AG10803 (cell line): ENCODE measurements around the gene CATSPERZ.

Experiments
- DNase-seq: peaks from one replicate; pipeline ENCODE4 v3.0.0; 2010; ENCODE audit warnings: low read depth
- H3K4me3 ChIP-seq: 2 replicates; pipeline ENCODE4 v1.5.1; 2011; ENCODE audit warnings: mild to moderate bottlenecking, low read length, control low read depth
- TF ChIP-seq, protein P1 (sequence below): conservative IDR thresholded peaks from 2 replicates; pipeline ENCODE4 v1.5.1; 2011; ENCODE audit warnings: mild to moderate bottlenecking, low read length, control low read depth, inconsistent platforms

The CATSPERZ gene

DNA sequence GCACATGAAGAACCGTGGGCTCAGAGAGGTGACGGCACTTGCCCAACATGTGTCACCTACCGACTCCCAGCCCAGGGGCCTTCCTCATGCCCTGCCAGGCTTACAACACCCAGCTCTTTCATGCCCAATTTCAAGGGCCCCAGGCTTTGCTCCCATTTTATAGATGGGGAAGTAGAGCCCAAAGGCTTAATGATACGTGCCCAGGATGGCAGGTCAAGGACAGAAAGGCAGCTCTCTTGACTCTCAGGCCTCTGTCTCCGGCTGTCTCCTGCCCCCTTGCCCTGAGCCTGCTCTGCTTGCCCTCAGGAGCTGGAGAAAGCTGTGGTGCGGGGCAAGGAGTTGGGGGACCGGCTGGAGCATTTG is 48.8 kb downstream of the CATSPERZ start:
- H3K4me3 ChIP-seq, result no peak overlapping the region
- TF ChIP-seq, protein P1, sequence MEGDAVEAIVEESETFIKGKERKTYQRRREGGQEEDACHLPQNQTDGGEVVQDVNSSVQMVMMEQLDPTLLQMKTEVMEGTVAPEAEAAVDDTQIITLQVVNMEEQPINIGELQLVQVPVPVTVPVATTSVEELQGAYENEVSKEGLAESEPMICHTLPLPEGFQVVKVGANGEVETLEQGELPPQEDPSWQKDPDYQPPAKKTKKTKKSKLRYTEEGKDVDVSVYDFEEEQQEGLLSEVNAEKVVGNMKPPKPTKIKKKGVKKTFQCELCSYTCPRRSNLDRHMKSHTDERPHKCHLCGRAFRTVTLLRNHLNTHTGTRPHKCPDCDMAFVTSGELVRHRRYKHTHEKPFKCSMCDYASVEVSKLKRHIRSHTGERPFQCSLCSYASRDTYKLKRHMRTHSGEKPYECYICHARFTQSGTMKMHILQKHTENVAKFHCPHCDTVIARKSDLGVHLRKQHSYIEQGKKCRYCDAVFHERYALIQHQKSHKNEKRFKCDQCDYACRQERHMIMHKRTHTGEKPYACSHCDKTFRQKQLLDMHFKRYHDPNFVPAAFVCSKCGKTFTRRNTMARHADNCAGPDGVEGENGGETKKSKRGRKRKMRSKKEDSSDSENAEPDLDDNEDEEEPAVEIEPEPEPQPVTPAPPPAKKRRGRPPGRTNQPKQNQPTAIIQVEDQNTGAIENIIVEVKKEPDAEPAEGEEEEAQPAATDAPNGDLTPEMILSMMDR, result no peak
- no peak for DNase-seq

DNA sequence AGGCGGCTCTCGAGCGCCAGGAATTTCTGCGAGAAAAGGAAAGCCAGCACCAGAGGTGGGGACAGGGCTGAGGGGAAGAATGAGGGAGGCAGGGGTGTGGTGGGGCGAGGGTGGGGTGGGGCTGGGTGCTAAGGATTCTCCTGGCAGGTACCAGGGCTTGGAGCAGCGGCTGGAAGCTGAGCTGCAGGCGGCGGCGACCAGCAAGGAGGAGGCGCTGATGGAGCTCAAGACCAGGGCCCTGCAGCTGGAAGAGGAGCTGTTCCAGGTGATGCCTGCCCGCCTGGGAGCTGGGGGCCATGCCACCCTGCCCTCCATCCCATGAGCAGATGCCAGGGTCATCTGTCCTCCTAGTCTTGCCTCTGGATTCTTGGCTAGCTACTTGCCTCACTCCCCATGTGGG is 49.2 kb downstream of the CATSPERZ start:
- H3K4me3 ChIP-seq, result no peak overlapping the region
- no peak for DNase-seq
- TF ChIP-seq, protein P1, result no peak

DNA sequence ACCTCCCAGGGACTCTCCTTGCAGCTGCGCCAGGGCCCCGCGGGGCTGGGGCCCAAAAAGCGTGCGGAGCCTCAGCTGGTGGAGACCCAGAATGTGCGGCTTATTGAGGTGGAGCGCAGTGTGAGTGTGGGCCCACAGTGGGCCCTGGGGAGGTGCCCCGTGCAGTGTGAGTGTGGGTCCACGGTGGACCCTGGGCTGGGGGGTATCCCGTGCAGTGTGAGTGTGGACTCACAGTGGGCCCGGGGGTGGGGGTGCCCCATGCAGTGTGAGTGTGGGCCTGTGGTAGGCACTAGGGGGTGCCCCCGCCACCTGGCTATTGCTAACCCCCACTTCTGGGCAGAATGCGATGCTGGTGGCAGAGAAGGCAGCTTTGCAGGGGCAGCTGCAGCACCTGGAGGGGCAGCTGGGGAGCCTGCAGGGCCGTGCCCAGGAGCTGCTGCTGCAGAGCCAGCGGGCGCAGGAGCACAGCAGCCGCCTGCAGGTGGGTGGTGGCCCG is 51.0 kb downstream of the CATSPERZ start:
- H3K4me3 ChIP-seq, result no peak overlapping the region
- DNase-seq, result no peak
- TF ChIP-seq, protein P1, result no peak

DNA sequence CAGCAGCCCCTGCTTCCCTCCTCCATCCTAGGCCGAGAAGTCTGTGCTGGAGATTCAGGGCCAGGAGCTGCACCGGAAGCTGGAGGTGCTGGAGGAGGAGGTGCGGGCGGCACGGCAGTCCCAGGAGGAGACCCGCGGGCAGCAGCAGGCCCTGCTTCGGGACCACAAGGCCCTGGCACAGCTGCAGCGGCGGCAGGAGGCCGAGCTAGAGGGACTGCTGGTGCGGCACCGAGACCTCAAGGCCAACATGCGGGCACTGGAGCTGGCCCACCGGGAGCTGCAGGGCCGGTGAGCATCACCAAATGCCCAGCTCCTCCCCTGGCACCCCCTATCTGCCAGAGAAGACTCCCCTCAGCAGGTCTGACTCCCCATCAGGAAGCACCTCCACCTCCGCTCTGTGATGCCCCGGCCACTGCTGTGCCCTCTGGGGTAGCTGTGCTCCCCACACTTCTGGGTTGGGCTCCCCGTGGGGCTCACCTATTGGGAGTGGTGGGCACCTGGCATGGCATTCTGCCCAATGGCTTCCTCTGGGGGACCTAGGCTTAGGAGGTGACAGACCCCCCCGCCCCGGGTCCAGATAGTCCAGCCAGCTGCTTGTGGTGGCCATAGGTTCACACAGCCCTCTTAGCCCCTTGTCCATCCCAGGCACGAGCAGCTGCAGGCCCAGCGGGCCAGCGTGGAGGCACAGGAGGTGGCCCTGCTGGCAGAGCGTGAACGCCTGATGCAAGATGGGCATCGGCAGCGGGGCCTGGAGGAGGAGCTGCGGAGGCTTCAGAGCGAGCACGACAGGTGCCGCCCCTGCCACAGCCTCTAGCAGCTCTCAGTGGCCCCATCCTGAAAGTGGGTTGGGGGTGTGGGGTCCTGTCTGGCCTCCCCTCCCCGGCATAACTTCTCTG is 52.2 kb downstream of the CATSPERZ start:
- no peak overlapping the region for H3K4me3 ChIP-seq
- no peak for DNase-seq
- TF ChIP-seq, protein P1, result no peak

DNA sequence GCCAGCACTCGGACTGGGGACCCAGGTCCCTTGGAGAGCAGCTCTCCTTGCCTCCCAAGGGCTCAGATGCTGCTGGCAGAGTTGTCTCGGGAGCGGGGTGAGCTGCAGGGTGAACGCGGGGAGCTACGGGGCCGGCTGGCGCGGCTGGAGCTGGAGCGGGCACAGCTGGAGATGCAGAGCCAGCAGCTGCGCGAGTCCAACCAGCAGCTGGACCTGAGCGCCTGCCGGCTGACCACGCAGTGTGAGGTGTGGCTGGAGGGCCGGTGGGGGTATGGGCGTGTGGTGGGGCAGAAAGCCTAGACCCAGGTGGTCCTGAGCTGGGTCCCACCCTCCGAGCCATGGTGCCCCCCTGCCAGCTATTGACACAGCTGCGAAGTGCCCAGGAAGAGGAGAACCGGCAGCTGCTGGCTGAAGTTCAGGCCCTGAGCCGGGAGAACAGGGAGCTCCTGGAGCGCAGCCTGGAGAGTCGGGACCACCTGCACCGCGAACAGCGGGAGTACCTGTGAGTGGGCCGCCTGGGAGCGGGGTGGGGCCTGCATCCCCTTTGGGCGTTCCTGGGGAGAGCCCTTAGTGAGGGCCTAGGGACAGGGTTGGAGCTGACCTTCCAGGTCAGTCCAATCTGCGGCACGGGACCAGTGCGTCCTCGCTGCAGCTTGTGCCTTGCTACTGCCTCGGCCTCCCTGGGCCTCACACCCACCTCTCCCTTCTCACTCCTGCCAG is 53.0 kb downstream of the CATSPERZ start:
- DNase-seq, result no peak
- TF ChIP-seq, protein P1, result no peak
- H3K4me3 ChIP-seq, result no peak overlapping the region

DNA sequence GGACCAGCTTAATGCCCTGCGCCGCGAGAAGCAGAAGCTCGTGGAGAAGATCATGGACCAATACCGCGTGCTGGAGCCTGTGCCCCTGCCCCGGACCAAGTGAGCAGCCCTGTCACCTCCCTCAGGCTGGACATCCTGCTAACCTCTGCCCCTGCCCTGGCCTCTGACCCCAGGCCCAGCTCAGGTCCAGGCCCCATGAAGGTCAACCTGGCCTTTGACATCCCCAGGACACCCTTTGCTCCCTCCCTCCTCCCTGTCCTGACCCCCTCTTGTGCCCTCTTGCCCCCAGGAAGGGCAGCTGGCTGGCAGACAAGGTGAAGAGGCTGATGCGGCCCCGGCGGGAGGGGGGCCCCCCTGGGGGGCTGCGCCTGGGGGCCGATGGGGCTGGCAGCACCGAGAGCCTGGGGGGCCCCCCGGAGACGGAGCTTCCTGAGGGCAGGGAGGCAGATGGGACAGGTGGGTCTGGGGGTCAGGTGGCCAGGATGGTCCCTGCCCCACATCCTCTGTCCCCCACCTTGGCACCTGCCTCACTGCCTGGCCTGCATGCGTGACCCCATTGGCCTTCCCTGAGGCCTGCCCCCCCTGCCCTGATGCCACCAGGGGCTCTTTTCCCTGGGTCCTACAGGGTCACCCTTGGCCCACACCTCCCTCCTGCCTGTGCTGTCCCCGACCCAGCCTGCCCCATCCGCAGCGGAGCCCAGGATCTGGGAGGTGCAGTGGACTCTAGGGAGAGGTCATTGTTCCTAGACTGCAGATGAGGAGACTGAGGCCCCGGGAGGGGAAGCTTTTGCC is 53.8 kb downstream of the CATSPERZ start:
- TF ChIP-seq, protein P1, result no peak
- DNase-seq, result no peak
- no peak overlapping the region for H3K4me3 ChIP-seq
